Endothelial cell of umbilical vein (primary cell): ENCODE results near the gene SEMA4C. TPM values are rescaled to one million over a fixed set of nuclear protein-coding genes. Genes with fewer than 3 reads are reported as not detected.

Experiments used
- BruUV-seq: library from RNA; stranded (reverse); fragments of 400-500 nt; replicated peaks from 2 replicates; lab custom pipeline; 2021; lab: Mats Ljungman, UMichigan
- CTCF ChIA-PET: fragments of 300-600, 350-600 bp; sonication (Branson Sonifier 250); formaldehyde crosslinking; loops from one replicate; lab custom pipeline; 2021; ENCODE audit warnings: antibody characterized with exemption, inconsistent platforms; lab: Charles Lee
- POLR2A ChIA-PET: fragments of 300-600, 350-600 bp; sonication (Branson Sonifier 250); formaldehyde crosslinking; loops from one replicate; lab custom pipeline; 2021; ENCODE audit warnings: antibody characterized with exemption, inconsistent platforms; lab: Charles Lee
- DNase-seq: peaks from one replicate; pipeline ENCODE4 v3.0.0-alpha.2; 2011; ENCODE audit warnings: low read depth, low spot score
- FAIRE-seq: peaks from 2 replicates; lab custom pipeline; 2011; peaks lifted over from hg19 to GRCh38; lab: Jason Lieb, UNC
- H2AFZ ChIP-seq: 2 replicates; pipeline ENCODE4 v1.6.0; 2012; ENCODE audit warnings: low read depth, low read length, control low read depth, inconsistent platforms
- H3K27ac ChIP-seq: 2 replicates; pipeline ENCODE4 v1.5.1; 2011; ENCODE audit warnings: low read depth, mild to moderate bottlenecking, control low read depth, low read length, moderate library complexity; ENCODE audit not compliant: insufficient read depth
- H3K27me3 ChIP-seq, 2 experiments: 2 replicates each; pipeline versions ENCODE4 v1.6.0 to v1.6.1; 2011; ENCODE audit warnings: low read length in 2 of 2, mixed read lengths in 1 of 2; ENCODE audit not compliant: control insufficient read depth in 2 of 2, insufficient read depth in 2 of 2
- H3K36me3 ChIP-seq, 2 experiments: 2 replicates in 1 of 2; 3 replicates in 1 of 2; pipeline ENCODE4 v1.5.1; 2011; ENCODE audit warnings: low read length in 2 of 2, mild to moderate bottlenecking in 1 of 2, moderate library complexity in 1 of 2; ENCODE audit not compliant: control insufficient read depth in 2 of 2, insufficient read depth in 2 of 2; ENCODE audit errors: extremely low read depth in 1 of 2
- H3K4me1 ChIP-seq: 3 replicates; pipeline ENCODE4 v1.5.1; 2011; ENCODE audit warnings: mild to moderate bottlenecking, low read length; ENCODE audit not compliant: control insufficient read depth, insufficient read depth; ENCODE audit errors: extremely low read depth
- H3K4me2 ChIP-seq: 2 replicates; pipeline ENCODE4 v1.6.1; 2011; ENCODE audit warnings: low read length, control low read depth, mixed read lengths; ENCODE audit not compliant: insufficient read depth
- H3K4me3 ChIP-seq, 3 experiments: fragments of 200-600 bp in 1 of 3; sonication (generic), shearing (Covaris generic) in 1 of 3; replicated peaks in 1 of 3; 2 replicates each; pipeline ENCODE4 v1.5.1; 2011 to 2016; ENCODE audit warnings: control low read depth in 3 of 3, low read length in 3 of 3, mild to moderate bottlenecking in 2 of 3, inconsistent platforms in 1 of 3, low read depth in 1 of 3, moderate library complexity in 1 of 3; ENCODE audit not compliant: insufficient read depth in 1 of 3
- H3K79me2 ChIP-seq: 2 replicates; pipeline ENCODE4 v1.6.0; 2012; ENCODE audit warnings: low read length, inconsistent platforms; ENCODE audit not compliant: control insufficient read depth, insufficient read depth
- H3K9ac ChIP-seq: replicated peaks from 2 replicates; pipeline ENCODE3; 2011; ENCODE audit warnings: low read length, control low read depth; ENCODE audit not compliant: insufficient read depth; ENCODE audit errors: extremely low read depth
- H3K9me1 ChIP-seq: replicated peaks from 3 replicates; pipeline ENCODE4 v1.6.0; 2011; ENCODE audit warnings: mild to moderate bottlenecking, low read length; ENCODE audit not compliant: control insufficient read depth, insufficient read depth; ENCODE audit errors: extremely low read depth
- H3K9me3 ChIP-seq: replicated peaks from 2 replicates; pipeline ENCODE4 v1.5.1; 2012; ENCODE audit warnings: low read length, inconsistent platforms; ENCODE audit not compliant: control insufficient read depth, insufficient read depth
- H4K20me1 ChIP-seq: replicated peaks from 2 replicates; pipeline ENCODE3; 2011; ENCODE audit warnings: mild to moderate bottlenecking, low read length; ENCODE audit not compliant: control insufficient read depth, insufficient read depth; ENCODE audit errors: extremely low read depth
- EZH2 ChIP-seq: IDR thresholded peaks from 2 replicates; pipeline ENCODE4 v1.6.1; 2012; ENCODE audit warnings: borderline replicate concordance, low read depth, mild to moderate bottlenecking, moderate library complexity, low read length, inconsistent platforms; ENCODE audit not compliant: severe bottlenecking
- FOS ChIP-seq: IDR thresholded peaks from 2 replicates; pipeline ENCODE4 v1.6.1; 2011; ENCODE audit warnings: mild to moderate bottlenecking, low read length, moderate library complexity, borderline replicate concordance; ENCODE audit not compliant: insufficient read depth
- GATA2 ChIP-seq: IDR thresholded peaks from 2 replicates; pipeline ENCODE4 v1.7.0; 2011; ENCODE audit warnings: low read depth, mild to moderate bottlenecking, moderate library complexity, mixed read lengths, low read length; ENCODE audit not compliant: insufficient read length, insufficient read depth
- JUN ChIP-seq: IDR thresholded peaks from 2 replicates; pipeline ENCODE4 v1.6.1; 2011; ENCODE audit warnings: borderline replicate concordance, low read depth; ENCODE audit not compliant: insufficient read length, insufficient read depth
- MYC ChIP-seq: IDR thresholded peaks from one replicate; pipeline ENCODE4 v1.6.1; 2011; ENCODE audit warnings: mild to moderate bottlenecking, low read depth, low read length
- POLR2A ChIP-seq: IDR thresholded peaks from 2 replicates; pipeline ENCODE4 v1.6.1; 2012; ENCODE audit warnings: low read depth, mild to moderate bottlenecking, control low read depth, low read length
- POLR2AphosphoS5 ChIP-seq: IDR thresholded peaks from 2 replicates; pipeline ENCODE4 v1.6.1; 2012; ENCODE audit warnings: low read depth, mild to moderate bottlenecking, control low read depth, low read length, moderate library complexity; ENCODE audit not compliant: insufficient read depth
- dilution Hi-C: fragments of 300-500 bp; cut with MboI; formaldehyde crosslinking; loops from one replicate; pipeline ENCODE4 v1.15.0; 2019; ENCODE audit warnings: low sequenced_read_pairs; ENCODE audit not compliant: extremely low pct_ligation_motif_present
- intact Hi-C: fragments of 100-400 bp; cut with micrococcal nuclease; formaldehyde crosslinking; loops from one replicate; pipeline ENCODE4 v1.10.0; 2022
- polyA plus RNA-seq, 4 experiments: library from polyadenylated mRNA; depleted of rRNA in 3 of 4; stranded (reverse) in 3 of 4; unstranded in 1 of 4; fragments of >200 nt; gene quantifications; 2 replicates each; pipeline versions ENCODE4 v1.2.1 to v1.2.3, GENCODE V29; 2011 to 2012; ENCODE audit warnings: missing spikeins in 1 of 4
- total RNA-seq: library from RNA; stranded (reverse); gene quantifications from 2 replicates; pipeline ENCODE4 v1.2.3, GENCODE V29; 2021
- TF ChIP-seq, protein P1 (sequence below): IDR thresholded peaks from 2 replicates; pipeline ENCODE4 v1.6.1; 2011; ENCODE audit not compliant: insufficient read depth, insufficient read length
- TF ChIP-seq, protein P2 (sequence below), 2 donors: IDR thresholded peaks; 1 replicate in 1 of 2; 2 replicates in 1 of 2; pipeline ENCODE4 v1.5.1; 2011; ENCODE audit warnings: low read length in 2 of 2, mild to moderate bottlenecking in 2 of 2, moderate library complexity in 2 of 2, control low read depth in 1 of 2, inconsistent platforms in 1 of 2, low read depth in 1 of 2; ENCODE audit not compliant: insufficient read depth in 1 of 2; ENCODE audit errors: extremely low read depth in 1 of 2

The SEMA4C gene
- total and polyA plus RNA-seq, 2 donors (not counting 3 experiments of a cell fraction or from before 2014, with no cell fraction given) = 16.4 to 17.3 TPM

DNA sequence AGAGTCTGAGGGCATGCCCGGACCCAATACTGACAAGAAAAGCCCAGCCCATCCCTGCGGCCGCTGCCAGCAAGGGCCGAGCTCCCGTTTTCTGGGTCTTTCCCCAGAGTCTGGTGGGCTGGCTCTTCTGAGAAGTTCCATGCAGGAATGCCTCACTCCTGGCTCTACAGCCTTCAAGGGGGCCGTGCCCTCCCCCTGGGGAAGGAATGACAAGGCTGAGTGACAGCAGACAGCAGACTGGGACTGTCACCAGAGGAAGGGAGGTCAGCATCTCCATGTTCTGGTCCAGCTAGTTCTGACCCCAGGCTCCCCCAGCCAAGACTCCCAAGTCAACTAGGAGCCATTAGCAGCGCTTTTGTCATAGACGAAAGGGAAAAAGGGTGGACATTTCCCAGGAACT lies 13.0 kb upstream of the SEMA4C start:
- BruUV-seq = no TSS peak
- Histone ChIP-seq H4K20me1 (no peaks in the 10 kb centered on the region), H3K9me3 (no peaks in the 10 kb centered on the region), H3K27ac (no peak overlapping the region), H2AFZ (no peak overlapping the region), H3K27me3 (no peaks in the 10 kb centered on the region), H3K9ac (no peak overlapping the region), H3K4me1 (no peaks in the 10 kb centered on the region), H3K79me2 (no peaks in the 10 kb centered on the region), H3K36me3 (no peaks in the 10 kb centered on the region), H3K4me3 (no peak overlapping the region), H3K9me1 (no peaks in the 10 kb centered on the region), H3K4me2 (no peak overlapping the region)
- no peak for TF ChIP-seq EZH2
- TF ChIP-seq POLR2A = no peak
- intact Hi-C loops (no loop called here), dilution Hi-C loops (no loop called here)
- ChIA-PET POLR2A (no interaction called here), CTCF (interaction anchor here (0.8 to 1.1 kb wide), 2 partner anchors 9 to 69 kb away, joined by 3 read pairs; no protein-coding TSS in a partner anchor)
- DNase-seq (no peak), FAIRE-seq (no peak)

DNA sequence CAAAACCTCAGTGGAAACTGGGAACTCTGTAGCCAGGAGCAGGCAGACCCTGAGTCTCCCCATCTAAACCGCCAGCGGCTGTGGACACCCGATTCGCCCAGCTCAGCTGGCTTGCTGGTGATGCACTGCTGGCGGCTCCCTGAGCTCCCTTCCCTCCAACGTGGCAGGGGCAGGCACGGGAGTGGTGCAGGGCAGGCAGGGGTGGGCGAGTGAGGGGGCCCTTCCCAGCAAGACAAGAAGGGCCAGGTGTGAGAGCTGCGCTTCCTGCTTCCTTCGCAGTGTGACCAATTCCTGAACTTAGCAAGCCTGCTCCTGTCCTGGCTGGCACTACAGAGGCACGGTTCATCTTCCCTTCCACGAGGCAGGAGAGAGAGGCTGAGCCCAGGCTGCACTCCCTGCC lies 12.3 kb upstream of the SEMA4C start:
- Histone ChIP-seq H3K9me1 (no peaks in the 10 kb centered on the region), H3K27me3 (no peaks in the 10 kb centered on the region), H4K20me1 (no peaks in the 10 kb centered on the region), H3K4me2 (no peak overlapping the region), H3K4me1 (no peaks in the 10 kb centered on the region), H3K36me3 (no peaks in the 10 kb centered on the region), H3K9me3 (no peaks in the 10 kb centered on the region), H3K79me2 (no peaks in the 10 kb centered on the region), H3K27ac (no peak overlapping the region), H3K9ac (no peak overlapping the region), H3K4me3 (no peak overlapping the region), H2AFZ (no peak overlapping the region)
- DNase-seq (no peak), FAIRE-seq (no peak)
- dilution Hi-C loops (no loop called here), intact Hi-C loops (no loop called here)
- CTCF ChIA-PET = interaction anchor here (0.8 to 1.1 kb wide), 2 partner anchors 9 to 70 kb away, joined by 3 read pairs; no protein-coding TSS in a partner anchor
- BruUV-seq = no TSS peak
- POLR2A ChIA-PET = no interaction called here
- TF ChIP-seq EZH2 = no peak
- TF ChIP-seq POLR2A = no peak
- TF ChIP-seq, protein P1, sequence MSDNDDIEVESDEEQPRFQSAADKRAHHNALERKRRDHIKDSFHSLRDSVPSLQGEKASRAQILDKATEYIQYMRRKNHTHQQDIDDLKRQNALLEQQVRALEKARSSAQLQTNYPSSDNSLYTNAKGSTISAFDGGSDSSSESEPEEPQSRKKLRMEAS = no peak
- TF ChIP-seq FOS = no peak
- TF ChIP-seq, protein P2, sequence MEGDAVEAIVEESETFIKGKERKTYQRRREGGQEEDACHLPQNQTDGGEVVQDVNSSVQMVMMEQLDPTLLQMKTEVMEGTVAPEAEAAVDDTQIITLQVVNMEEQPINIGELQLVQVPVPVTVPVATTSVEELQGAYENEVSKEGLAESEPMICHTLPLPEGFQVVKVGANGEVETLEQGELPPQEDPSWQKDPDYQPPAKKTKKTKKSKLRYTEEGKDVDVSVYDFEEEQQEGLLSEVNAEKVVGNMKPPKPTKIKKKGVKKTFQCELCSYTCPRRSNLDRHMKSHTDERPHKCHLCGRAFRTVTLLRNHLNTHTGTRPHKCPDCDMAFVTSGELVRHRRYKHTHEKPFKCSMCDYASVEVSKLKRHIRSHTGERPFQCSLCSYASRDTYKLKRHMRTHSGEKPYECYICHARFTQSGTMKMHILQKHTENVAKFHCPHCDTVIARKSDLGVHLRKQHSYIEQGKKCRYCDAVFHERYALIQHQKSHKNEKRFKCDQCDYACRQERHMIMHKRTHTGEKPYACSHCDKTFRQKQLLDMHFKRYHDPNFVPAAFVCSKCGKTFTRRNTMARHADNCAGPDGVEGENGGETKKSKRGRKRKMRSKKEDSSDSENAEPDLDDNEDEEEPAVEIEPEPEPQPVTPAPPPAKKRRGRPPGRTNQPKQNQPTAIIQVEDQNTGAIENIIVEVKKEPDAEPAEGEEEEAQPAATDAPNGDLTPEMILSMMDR (IDR thresholded peaks at IDR 0.05; ENCODE audit: extremely low read depth in 1 of 2, insufficient read depth in 1 of 2, low read depth in 1 of 2, low read length in 2 of 2) = no peak
- TF ChIP-seq MYC = no peak
- TF ChIP-seq GATA2 = no peak
- TF ChIP-seq JUN = no peak
- no peak for TF ChIP-seq POLR2AphosphoS5
